GM18502 (cell line): Measurements from ENCODE around the gene DDO.
"Not testable (repeated sequence)": the region's sequence is repeated elsewhere in the genome, so short reads cannot be mapped to it uniquely, and the experiment has no call there.

Experiments
- ATAC-seq: cut with Tn5 transposase; IDR thresholded peaks from one replicate; pipeline ENCODE4 v1.9.1; 2021; ENCODE audit warnings: mild to moderate bottlenecking; ENCODE audit not compliant: unreplicated experiment, poor library complexity

The DDO gene

DNA sequence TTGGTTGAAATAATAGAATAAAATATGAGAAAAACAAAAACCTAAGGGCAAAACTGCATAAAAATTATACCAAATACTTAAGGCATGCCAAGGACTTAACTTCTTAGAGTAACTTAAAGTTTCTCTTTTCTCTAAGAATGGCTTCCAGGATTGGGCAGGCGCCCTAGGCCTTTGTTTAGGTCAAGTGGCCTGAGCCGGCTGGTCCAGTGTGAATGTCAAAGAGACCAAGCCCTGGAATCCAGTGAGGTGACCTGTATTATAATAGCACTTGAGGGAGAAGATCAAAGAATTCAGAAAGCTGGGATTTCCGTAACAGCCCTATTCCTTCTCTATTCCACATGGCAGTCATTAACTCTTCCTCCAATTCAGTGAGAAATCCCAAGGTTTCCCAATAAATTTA, 63.8 kb downstream of the DDO start:
- ATAC-seq, result no peak

DNA sequence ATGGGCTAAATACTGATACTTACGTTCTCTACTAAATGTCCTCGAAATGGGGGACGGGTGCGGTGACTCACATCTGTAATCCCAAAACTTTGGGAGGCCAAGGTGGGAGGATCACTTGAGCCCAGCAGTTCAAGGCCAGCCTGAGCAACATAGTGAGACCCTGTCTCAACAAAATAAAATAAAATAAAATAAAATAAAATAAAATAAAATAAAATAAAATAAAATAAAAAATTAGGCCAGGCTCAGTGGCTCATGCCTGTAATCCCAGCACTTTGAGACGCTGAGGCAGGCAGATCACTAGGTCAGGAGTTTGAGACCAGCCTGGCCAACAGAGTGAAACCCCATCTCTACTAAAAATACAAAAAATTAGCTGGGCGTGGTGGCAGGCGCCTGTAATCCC, 64.8 kb downstream of the DDO start:
- not testable (repeated sequence) for ATAC-seq

DNA sequence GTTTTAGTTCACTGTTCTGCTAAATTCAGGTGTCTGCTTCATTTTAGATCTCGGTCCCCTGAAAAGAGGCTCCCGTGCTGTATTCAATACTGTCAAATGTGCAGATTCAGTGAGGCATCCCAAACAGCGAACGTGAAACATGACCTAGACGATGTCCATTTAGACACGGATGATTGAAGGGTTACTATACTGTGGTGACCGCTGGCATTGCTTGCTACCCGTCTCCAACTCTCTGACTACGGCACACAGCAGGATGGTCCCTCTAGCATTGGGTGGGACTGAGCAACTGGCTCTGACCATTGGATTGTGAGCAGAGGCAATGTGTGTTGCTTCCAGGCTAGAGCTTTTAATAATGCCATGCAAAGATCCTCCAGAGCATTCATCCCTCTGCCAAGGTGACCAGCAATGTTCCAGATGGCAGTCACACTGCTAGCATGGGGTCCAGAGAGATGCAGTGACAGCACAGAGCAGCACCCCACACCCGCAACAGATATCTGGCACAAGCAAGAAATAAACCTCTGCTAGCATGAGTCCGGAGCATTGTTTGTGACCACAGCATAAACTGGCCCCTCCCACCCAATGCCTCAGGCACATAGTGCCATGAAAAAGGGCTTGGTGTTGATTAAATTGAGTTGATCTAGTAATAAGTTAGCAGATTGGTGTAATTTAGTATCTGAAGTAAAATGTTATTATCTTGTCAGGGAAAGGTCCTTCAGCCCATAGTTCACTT, 66.2 kb downstream of the DDO start:
- no peak for ATAC-seq

DNA sequence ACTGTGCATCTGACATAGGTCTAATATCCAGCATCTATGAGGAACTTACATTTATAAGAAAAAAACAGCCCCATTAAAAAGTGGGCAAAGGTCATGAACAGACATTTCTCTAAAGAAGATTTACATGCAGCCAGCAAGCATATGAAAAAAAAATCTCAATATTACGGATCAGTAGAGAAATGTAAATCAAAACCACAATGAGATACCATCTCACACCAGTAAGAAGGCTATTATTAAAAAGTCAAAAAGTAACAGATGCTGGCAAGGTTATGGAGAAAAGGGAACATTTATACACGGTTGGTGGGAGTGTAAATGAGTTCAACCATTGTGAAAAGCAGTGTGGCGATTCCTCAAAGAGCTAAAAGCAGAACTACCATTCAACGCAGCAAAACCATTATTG, 70.3 kb downstream of the DDO start:
- ATAC-seq, result no peak

DNA sequence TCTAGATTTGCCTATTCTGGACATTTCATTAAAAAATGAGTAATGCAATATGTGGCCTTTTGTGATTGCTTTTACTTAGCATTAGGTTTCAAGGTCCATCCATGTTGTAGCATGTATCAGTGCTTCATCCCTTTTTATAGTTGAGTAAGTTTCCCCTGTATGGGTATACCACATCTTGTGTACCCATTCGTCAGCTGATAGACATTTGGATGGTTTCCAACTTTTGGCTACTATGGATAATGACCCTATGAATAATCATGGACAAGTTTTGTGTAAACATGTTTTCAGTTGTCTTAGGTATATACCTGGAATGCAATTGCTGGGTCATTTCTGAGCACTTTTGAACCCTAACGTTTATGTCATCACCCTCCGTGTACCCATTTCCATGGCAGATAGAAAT, 72.6 kb downstream of the DDO start:
- ATAC-seq, result no peak
